GM20431 (cell line): ENCODE measurements around the gene DOCK10.

Experiments
- in situ Hi-C: fragments of 300-500 bp; cut with MseI, MboI; formaldehyde crosslinking; loops from one replicate; pipeline ENCODE4 v1.15.0; 2020; ENCODE audit warnings: low sequenced_read_pairs; ENCODE audit not compliant: unreplicated experiment

DOCK10 gene

DNA sequence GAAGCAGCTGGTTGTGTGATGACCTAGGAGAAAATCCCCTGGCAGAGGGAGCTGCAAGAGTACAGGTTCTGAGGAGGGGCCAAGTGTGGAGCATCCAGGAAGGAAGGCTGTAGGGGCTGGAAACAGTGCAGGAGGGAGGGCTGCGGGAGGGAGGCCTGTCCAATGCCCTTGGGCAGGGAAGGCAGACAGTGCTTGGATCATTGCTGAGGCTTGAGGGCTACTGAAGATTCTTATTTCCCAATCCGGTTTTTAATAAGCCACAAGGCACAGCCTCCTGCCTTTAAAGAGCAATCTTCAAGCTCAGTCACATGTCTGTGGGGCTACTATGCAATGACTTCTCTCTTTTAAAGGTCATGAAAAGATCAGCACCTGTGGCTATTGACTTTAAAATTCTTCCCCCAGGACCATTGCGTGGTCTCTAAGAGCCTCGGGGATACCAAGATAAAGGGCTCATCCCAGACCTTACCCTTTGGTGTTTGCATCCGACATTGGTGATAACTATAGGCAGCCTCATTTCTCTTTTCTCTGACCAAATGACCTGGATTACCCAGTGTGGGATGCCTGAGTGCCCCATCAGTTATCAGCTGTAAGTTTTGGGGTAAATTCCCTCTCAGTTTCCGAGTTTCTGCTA is 149.6 kb downstream of the DOCK10 start:
- in situ Hi-C loops = no loop called here

DNA sequence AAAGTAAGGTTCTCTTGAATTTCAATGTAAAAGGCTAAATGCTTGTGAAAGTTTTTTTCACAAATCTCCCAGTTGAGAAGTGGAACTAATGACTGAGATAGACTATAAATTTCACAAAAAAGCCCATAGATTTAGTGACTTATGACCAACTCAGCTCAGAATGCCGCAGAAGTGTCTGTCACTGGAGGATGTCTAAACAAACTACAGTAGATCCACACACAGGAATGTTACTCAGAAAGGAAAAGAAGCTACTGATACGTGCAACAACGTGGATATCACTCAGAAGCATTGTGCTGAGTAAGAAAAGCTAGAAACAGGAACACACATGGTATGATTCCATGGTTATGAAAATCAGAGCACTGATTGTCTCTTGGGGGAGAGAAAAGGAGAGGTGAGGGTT is 151.9 kb downstream of the DOCK10 start:
- in situ Hi-C loops = no loop called here

- in situ Hi-C loops = no loop called here
These were observed 155.1 kb downstream of the DOCK10 start for GRCh38 chr2:224887141-224887540.

- in situ Hi-C loops = no loop called here
These were observed 156.3 kb downstream of the DOCK10 start for GRCh38 chr2:224885836-224886547.

GRCh38 chr2:224885291-224885690 is 157.0 kb downstream of the DOCK10 start:
- in situ Hi-C loops = no loop called here

- in situ Hi-C loops = no loop called here
These were observed 158.1 kb downstream of the DOCK10 start for GRCh38 chr2:224884188-224884587.

- in situ Hi-C loops = no loop called here
These were observed 158.6 kb downstream of the DOCK10 start for GRCh38 chr2:224883700-224884099.

DNA sequence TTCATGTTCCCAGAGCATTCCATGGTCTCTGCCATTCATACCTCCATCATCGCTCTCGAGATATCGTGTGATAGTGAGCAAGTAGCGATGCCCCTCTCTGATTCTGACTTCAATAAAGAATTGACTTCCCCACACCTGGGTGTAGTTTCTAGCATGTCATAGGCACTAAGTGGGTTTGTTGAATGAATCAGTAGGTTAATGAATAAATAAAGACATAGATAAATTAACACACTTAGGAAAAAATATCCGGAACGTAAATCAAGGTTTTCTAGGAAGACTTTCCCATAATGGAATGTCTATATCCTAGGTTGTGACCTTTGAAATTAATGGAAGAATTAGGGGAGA is 159.1 kb downstream of the DOCK10 start:
- in situ Hi-C loops = no loop called here

DNA sequence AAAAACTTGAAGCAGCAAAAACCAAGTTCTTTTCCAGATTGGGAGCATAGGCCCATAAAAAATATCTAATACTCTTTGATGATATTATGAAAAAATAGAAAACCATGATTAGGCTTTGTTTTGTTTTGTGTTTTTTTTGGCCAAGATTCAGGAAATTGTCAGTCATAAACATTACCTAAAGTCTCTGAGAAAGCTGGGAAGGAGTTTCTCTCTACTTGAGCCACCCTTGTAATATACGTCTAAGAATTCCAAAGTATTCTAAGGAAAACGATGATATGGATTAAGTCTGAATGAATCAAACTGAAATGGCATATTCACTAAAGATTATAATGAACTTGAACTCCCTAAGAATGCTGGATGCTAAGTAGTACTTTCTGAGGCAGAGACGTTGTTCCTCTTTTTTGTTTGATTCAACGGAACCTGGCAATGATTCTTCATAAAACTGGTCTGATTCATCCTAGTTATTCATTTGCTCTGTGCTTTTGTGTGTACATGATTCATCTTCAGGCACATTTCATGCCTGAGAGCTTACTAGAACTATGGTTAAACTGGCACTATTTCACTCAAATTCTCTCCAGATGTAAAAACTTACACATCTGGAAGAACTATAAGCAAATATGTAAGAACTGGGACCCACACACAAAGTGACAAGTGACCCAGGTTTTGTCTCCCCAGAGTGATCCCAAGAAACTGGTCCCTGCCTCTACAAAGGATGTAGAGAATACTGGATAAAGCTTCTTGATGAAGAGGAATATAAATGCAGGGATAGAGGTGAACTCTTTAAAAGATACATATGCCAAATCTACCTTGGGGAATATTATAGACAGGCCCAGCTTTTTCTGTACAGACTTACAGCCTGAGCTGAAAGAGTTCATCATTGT is 159.7 kb downstream of the DOCK10 start:
- in situ Hi-C loops = no loop called here

GRCh38 chr2:224881846-224882245 is 160.4 kb downstream of the DOCK10 start:
- in situ Hi-C loops = no loop called here

GRCh38 chr2:224876522-224876921 is 165.7 kb downstream of the DOCK10 start:
- in situ Hi-C loops = no loop called here

- in situ Hi-C loops = no loop called here
These were observed 166.4 kb downstream of the DOCK10 start for GRCh38 chr2:224875841-224876240.

DNA sequence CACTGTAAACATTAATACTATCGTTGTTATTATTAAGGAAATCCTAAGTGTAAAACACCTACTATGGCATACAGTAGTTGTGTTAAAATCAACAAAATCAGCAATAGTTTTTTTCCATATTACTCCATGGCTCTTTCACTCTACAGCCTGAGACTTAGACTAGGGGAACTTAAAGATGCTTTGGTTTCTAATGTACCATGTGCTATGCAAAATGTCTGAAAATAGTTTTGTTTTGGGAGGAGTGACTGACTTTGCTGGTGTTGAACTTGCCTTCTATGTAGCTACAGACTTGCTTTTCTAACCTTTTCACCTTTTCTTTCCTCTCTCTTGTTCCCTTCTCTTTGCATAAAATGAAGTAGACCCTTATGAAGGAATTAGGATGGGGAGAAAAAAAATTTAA is 167.1 kb downstream of the DOCK10 start:
- in situ Hi-C loops = no loop called here

DNA sequence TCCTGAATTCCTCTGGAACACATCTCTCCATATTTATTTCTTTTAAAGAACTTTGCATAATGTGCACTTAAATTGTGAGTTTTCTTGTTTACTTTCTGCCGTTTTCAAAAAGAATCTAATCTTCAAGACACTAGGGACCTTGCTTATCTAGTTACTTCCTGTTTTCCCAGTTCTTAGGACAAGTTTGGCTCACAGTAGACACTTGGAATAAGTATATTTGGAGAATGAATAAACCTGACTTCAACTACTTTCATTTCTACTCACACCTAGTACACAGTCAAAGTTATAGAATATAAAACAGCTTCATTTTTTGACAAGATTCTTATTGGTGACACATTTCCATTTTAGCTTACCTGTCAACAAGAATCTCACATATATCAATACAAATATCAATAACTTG is 170.5 kb downstream of the DOCK10 start:
- in situ Hi-C loops = no loop called here

- in situ Hi-C loops = no loop called here
These were observed 171.9 kb downstream of the DOCK10 start for GRCh38 chr2:224870341-224870740.

DNA sequence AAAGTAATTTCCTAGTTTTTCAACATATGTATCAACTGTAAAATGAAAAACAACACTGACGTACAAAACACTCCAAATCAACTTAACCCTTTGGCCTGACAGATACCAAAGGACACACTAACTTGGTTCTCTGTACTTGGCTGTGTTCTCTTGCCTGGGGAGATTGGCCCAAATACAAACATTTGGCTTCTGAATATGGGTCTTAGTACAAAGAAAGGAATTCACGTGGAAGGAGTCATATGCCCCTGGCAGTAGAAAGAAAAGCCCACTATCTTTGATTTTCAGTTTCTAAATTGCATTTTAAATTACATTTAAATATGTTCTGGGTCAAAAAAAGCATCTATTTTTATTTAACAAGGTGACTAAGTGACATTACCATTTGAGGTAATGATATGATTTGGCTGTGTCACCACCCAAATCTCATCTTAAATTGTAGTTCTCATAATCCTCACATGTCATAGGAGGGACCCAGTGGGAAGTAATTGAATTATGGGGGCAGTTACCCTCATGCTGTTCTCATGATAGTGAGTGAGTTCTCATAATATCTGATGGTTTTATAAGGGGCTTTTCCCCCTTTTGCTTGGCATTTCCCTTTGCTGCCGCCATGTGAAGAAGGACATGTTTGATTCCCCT is 172.6 kb downstream of the DOCK10 start:
- in situ Hi-C loops = no loop called here

GRCh38 chr2:224865016-224865415 is 177.3 kb downstream of the DOCK10 start:
- in situ Hi-C loops = no loop called here

DNA sequence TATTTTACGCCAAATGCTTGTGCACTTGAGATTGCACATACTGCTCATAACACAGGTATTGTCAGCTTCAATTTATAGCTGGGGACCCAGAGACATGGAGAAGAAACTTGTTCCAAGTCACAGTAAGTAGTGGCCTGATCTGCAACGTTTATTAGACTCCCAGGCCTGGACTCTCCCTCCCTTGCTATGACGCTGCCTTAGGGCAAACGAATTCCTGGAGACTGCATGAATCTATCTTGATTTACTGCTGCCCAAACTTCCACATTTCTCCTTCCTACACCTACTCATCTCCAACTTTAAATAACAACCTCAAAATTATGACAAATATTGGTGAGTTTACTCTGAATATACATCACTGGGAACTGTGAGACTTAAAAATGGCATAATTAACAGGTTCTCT is 181.0 kb downstream of the DOCK10 start:
- in situ Hi-C loops = no loop called here

DNA sequence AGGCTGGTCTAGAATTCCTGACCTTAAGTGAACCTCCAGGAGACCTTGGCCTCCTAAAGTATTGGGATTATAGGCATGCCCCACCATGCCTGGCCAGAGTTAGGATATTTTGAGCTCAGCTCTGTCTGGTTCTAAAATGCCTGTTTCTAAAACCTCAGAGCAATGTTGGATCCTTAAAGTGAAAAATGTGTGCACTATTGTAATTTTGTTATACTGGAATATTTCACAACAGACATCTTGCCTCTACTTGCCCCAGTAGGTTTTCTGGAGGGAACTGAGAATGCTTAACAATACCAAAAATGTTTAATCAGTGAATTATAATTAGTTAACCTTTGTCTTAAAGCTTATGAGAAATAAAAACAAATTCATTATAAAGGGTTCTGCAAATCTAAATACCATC is 181.5 kb downstream of the DOCK10 start:
- in situ Hi-C loops = no loop called here

- in situ Hi-C loops = no loop called here
These were observed 190.5 kb downstream of the DOCK10 start for GRCh38 chr2:224851811-224852210.

DNA sequence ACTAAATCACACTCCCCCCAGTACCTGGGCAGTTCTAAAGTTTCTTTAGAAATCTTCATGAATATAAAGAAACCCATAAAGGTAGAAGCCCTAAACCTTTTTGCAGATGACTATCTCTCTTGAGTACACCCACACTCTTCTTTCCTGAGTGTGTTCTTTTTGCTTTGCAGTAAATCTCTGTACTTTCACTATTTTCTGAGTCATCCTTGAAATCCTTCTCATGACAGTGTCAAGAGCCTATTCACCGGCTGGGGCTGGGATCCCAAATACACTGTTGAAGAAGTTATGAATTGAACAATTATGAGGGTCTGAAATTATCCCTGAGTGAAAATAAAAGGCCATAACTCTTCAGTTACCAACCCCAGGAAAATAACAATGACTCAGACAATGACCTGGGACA is 192.2 kb downstream of the DOCK10 start:
- in situ Hi-C loops = no loop called here
